CD4-positive, alpha-beta T cell treated with Interleukin-4 for 4 hours (primary cell): Measurements from ENCODE around the gene PNLIPRP1.

Experiments used
- DNase-seq: peaks from one replicate; pipeline ENCODE4 v3.0.0-alpha.2; 2020

Gene PNLIPRP1

GRCh38 chr10:116633216-116633600 is 42.4 kb downstream of the PNLIPRP1 start:
- DNase-seq: no peak

- no peak for DNase-seq
Observed at GRCh38 chr10:116634126-116634975, 43.6 kb downstream of the PNLIPRP1 start.

GRCh38 chr10:116636385-116636784 is 45.6 kb downstream of the PNLIPRP1 start:
- no peak for DNase-seq

DNA sequence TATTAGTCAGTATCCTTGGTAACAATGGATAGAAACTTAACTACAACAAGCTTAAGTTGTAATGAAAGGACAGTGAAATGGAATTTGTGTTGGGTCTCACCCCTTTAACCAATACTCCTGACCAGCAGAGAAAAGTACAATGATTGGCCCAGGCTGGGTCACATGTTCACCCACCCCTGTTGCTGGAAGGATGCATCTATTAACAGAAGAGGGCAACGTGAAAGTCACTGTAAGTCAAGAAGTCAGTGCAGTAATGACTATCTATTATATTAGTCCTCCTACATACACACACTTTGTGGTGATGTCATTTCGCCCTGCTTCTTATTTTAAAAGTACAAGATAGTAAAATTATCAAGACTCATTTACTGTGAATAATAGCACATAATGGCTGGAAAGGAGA is 46.2 kb downstream of the PNLIPRP1 start:
- no peak for DNase-seq

GRCh38 chr10:116637830-116638229 is 47.1 kb downstream of the PNLIPRP1 start:
- DNase-seq: no peak

- DNase-seq: no peak
Observed at GRCh38 chr10:116646502-116646901, 55.7 kb downstream of the PNLIPRP1 start.

GRCh38 chr10:116648903-116649302 is 58.1 kb downstream of the PNLIPRP1 start:
- DNase-seq: no peak

GRCh38 chr10:116653885-116654284 is 63.1 kb downstream of the PNLIPRP1 start:
- DNase-seq: no peak

DNA sequence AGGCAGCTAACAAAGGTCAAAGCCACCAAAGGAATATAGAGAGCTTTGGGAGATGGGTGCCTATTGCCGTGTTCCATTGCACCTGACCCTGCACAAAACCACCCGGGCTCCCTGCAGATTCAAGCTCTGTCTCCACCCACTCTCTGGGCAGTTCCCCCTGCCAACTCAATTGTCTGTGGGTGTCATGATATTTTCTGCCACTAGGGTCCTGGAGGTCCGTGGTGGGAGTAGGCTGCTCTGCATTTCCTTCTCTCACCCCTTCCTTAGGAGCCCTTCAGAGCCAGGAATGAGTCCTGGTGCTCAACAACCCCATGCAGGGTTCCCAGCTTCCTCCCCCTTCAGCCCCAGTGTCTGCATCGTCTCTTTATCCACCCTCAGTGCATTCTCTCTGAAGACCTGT is 64.1 kb downstream of the PNLIPRP1 start:
- no peak for DNase-seq

DNA sequence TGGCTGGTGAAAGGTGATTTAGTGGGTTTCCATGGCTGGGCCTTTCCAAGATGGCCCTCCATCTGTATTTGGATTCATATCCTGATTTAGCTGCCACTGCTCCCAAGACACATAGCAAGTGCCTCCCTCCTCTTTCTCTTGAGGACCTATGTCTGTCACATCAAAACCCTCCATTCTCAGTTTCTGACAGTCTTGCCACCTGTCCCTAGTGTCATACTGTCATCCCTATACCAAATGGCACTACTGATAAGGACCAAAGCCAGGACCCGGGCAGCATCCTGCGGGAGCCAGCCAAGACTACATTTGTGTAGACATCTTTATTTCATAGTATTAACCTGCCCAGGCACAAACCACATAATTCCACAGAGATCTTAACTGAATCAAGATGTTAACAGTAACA is 64.8 kb downstream of the PNLIPRP1 start:
- DNase-seq: no peak

- DNase-seq: no peak
Observed at GRCh38 chr10:116656044-116656443, 65.3 kb downstream of the PNLIPRP1 start.

DNA sequence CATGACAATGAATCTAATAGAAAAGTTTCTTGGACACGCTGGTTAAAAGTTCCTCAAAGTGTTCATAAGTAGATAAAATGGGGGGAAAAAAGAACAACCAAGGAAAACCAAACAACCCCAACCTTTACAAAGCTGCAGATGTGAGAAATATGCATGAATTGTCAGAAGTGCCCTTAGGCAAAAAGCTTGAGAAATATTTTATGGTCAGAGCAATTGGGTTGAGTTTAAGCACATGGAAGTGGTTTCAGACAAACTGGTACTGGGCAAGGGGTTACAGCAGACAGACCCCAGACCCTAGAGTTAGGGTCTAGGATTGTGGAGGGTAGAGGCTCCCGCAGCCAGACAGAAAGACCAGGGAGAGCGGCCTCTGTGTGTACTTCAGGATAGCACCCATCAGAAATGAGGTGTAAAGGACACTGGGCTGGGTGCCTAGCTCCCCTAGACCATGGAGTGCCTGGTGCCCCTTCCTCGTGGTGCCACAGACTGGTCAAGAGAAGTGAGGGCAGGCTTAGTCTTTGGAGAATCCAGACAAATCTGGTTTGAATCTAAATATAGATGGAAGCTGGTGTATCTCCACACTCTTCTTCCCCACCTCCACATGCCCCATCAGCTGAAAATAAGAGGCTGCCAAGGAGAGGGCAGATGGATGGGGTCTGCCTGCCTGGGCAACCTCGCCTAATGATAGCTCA is 67.2 kb downstream of the PNLIPRP1 start:
- DNase-seq: no peak
